ENCODE data around the gene MUC3A. TPM values are rescaled to one million over a fixed set of nuclear protein-coding genes. Genes with fewer than 3 reads are reported as not detected.
A peak's percentile ranks its signal among the peaks of the same experiment; 100 is the strongest.

Gene MUC3A
- total RNA-seq, 1 experiment from 2014 or later = 29.2 TPM

DNA sequence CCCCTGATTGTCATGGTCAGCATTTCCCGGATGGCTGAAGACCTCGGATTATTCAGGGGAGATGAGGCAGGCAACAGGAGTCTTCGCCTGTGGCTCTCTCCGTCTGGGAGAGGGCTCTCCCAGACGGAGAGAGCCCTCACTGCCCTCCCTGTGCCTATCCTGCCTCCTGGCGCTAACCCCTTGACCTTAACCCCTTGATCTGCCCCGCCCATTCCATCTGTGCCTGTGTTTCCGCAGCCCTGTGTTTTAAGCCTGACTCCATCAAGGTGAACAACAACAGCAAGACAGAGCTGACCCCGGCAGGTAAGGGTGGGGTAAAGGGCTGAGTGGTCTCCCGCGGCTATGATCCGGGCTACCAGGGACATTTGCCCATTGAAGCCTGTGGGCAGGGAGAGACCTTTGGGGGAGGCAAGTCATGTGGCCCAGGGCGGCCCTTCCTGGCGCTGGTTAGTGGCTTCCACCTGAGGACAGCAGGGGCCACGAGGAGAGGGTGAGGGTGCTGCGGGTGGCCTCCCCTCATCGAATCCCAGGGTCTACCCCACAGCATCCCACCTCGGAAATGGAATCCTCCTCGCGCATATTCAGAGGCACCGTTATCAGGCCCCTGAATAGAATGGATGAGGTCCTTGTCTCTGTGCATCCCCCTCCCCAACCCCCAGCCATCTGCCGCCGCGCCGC is 15.8 kb downstream of the MUC3A start:
- H3K9ac ChIP-seq (ENCODE audit: extremely low read depth, insufficient read length, low read length) = no peak overlapping the region
- no peaks in the 10 kb centered on the region for H3K79me1 ChIP-seq (ENCODE audit: insufficient read depth, low read depth, low read length, poor library complexity, severe bottlenecking)
- H4K91ac ChIP-seq (ENCODE audit: insufficient read length, low read depth, low read length) = no peak overlapping the region
- peaks cover 0 to 8% (median 0%) of the 10 kb centered on the region in 3 experiments; a peak in 2 of 7 replicates for H3K36me3 Mint-ChIP-seq (ENCODE audit: insufficient read depth in 1 of 3, low read depth in 3 of 3)
- TF ChIP-seq, protein P1, sequence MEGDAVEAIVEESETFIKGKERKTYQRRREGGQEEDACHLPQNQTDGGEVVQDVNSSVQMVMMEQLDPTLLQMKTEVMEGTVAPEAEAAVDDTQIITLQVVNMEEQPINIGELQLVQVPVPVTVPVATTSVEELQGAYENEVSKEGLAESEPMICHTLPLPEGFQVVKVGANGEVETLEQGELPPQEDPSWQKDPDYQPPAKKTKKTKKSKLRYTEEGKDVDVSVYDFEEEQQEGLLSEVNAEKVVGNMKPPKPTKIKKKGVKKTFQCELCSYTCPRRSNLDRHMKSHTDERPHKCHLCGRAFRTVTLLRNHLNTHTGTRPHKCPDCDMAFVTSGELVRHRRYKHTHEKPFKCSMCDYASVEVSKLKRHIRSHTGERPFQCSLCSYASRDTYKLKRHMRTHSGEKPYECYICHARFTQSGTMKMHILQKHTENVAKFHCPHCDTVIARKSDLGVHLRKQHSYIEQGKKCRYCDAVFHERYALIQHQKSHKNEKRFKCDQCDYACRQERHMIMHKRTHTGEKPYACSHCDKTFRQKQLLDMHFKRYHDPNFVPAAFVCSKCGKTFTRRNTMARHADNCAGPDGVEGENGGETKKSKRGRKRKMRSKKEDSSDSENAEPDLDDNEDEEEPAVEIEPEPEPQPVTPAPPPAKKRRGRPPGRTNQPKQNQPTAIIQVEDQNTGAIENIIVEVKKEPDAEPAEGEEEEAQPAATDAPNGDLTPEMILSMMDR (conservative IDR thresholded peaks at IDR 0.05) = no peak
- H3K4me2 ChIP-seq (ENCODE audit: insufficient read depth, insufficient read length, low read length) = peak overlapping the region; percentile 61
- H3K23ac ChIP-seq (ENCODE audit: insufficient read length, low read depth, low read length) = no peak overlapping the region
- no peak overlapping the region for H3K27ac ChIP-seq (ENCODE audit: insufficient read length, low read depth, low read length)
- H3K23me2 ChIP-seq (ENCODE audit: insufficient read length, low read depth, low read length, poor library complexity, severe bottlenecking) = peaks cover 12% of the 10 kb centered on the region
- no peak overlapping the region for H2AK5ac ChIP-seq (ENCODE audit: insufficient read length, low read length)
- H4K8ac ChIP-seq (replicated peaks; ENCODE audit: insufficient read length, low read depth, low read length) = no peak overlapping the region
- H3T11ph ChIP-seq (ENCODE audit: low read length) = no peak overlapping the region
- H2BK15ac ChIP-seq (ENCODE audit: low read depth, low read length) = no peak overlapping the region
- H2BK120ac ChIP-seq (ENCODE audit: low read depth, low read length, poor library complexity, severe bottlenecking) = no peak overlapping the region
- H2BK5ac ChIP-seq (ENCODE audit: insufficient read length, low read length) = no peak overlapping the region
- H3K27ac Mint-ChIP-seq = peak overlapping the region in 2 of 3 experiments; percentile 53 to 93; a peak in 3 of 7 replicates
- DNase-seq = peak; percentile 74
- H3K27me3 ChIP-seq (ENCODE audit: insufficient read depth, low read length) = peaks cover 6% of the 10 kb centered on the region; the same call in 1 of the 2 replicates
- peak overlapping the region; percentile 81 to 93 for H3K4me3 Mint-ChIP-seq
- WGBS (ENCODE audit: extremely low coverage, insufficient read length, low lambda C conversion rate) = no CpG with 5 or more reads among the region's 25 CpGs
- H3K79me2 ChIP-seq (ENCODE audit: insufficient read depth, low read length) = no peaks in the 10 kb centered on the region
- peaks cover 34 to 38% of the 10 kb centered on the region in 2 experiments for H3K4me1 Mint-ChIP-seq
- no peaks in the 10 kb centered on the region for H3K9me3 ChIP-seq (ENCODE audit: control insufficient read depth, low read depth, low read length)
- no peaks in the 10 kb centered on the region; a peak in 1 of 5 replicates for H3K9me3 Mint-ChIP-seq
- no peak overlapping the region for H2AFZ ChIP-seq (ENCODE audit: low read length)
- H4K5ac ChIP-seq (ENCODE audit: insufficient read length, low read depth, low read length) = no peak overlapping the region
- H3K14ac ChIP-seq (ENCODE audit: insufficient read depth, low read length) = no peak overlapping the region
- no peaks in the 10 kb centered on the region for H4K20me1 ChIP-seq (ENCODE audit: control insufficient read depth, insufficient read depth, insufficient read length)
- H3K18ac ChIP-seq (ENCODE audit: insufficient read length, low read depth, low read length) = no peak overlapping the region
- H3K4ac ChIP-seq (ENCODE audit: low read depth, low read length) = no peak overlapping the region
- no peak overlapping the region for H2BK20ac ChIP-seq (ENCODE audit: low read depth, low read length, poor library complexity, severe bottlenecking)
- H3K4me1 ChIP-seq (ENCODE audit: insufficient read depth, low read length) = peaks cover 5% of the 10 kb centered on the region; the same call in 1 of the 2 replicates
- peaks cover 57% of the 10 kb centered on the region for H3K27me3 Mint-ChIP-seq (ENCODE audit: low read depth)
- H3K56ac ChIP-seq (ENCODE audit: insufficient read length, low read depth, low read length) = no peak overlapping the region
- no peak overlapping the region for H2BK12ac ChIP-seq (ENCODE audit: insufficient read length, low read depth, low read length)

Measured in H9 (cell line).